Eye (tissue), 1 donor: Measurements from ENCODE around the gene UCHL3.
A peak's percentile ranks its signal among the peaks of the same experiment; 100 is the strongest.

ENCODE experiments used
- DNase-seq: peaks from one replicate; pipeline ENCODE4 v3.0.0-alpha.2; 2015

Gene UCHL3

GRCh38 chr13:75633285-75633684 is 83.7 kb downstream of the UCHL3 start:
- peak; percentile 30 for DNase-seq

GRCh38 chr13:75635101-75635827 is 85.7 kb downstream of the UCHL3 start:
- DNase-seq = peak; percentile 51

- peak; percentile 68 for DNase-seq
Observed at GRCh38 chr13:75635828-75636435, 86.3 kb downstream of the UCHL3 start, which contains the start of gene LMO7. TSS of gene LMO7 (plus strand) at chr13:75636330. CDS start at chr13:75636658, 328 bp downstream.

- peak; percentile 79 for DNase-seq
Observed at GRCh38 chr13:75636436-75637180, 87.0 kb downstream of the UCHL3 start.

- DNase-seq = peak; percentile 58
Observed at GRCh38 chr13:75637181-75637750, 87.7 kb downstream of the UCHL3 start.

GRCh38 chr13:75639454-75639853 is 89.9 kb downstream of the UCHL3 start:
- DNase-seq = no peak

- DNase-seq = no peak
Observed at GRCh38 chr13:75641026-75641425, 91.4 kb downstream of the UCHL3 start.

GRCh38 chr13:75643182-75643581 is 93.6 kb downstream of the UCHL3 start:
- DNase-seq = no peak

- DNase-seq = no peak
Observed at GRCh38 chr13:75643693-75644092, 94.1 kb downstream of the UCHL3 start.

- DNase-seq = no peak
Observed at GRCh38 chr13:75645141-75645540, 95.5 kb downstream of the UCHL3 start.

GRCh38 chr13:75647126-75647784 is 97.7 kb downstream of the UCHL3 start:
- no peak for DNase-seq

- no peak for DNase-seq
Observed at GRCh38 chr13:75648446-75648845, 98.9 kb downstream of the UCHL3 start.

- DNase-seq = no peak
Observed at GRCh38 chr13:75651013-75651412, 101.4 kb downstream of the UCHL3 start.

- DNase-seq = no peak
Observed at GRCh38 chr13:75652726-75653125, 103.1 kb downstream of the UCHL3 start.
